HG02973 (cell line): ENCODE measurements around the gene ZNF330.
A peak's percentile ranks its signal among the peaks of the same experiment; 100 is the strongest.
"Not testable (repeated sequence)": the region's sequence is repeated elsewhere in the genome, so short reads cannot be mapped to it uniquely, and the experiment has no call there.

Experiments used
- ATAC-seq: cut with Tn5 transposase; IDR thresholded peaks from one replicate; pipeline ENCODE4 v1.9.1; 2021; ENCODE audit warnings: moderate library complexity; ENCODE audit not compliant: unreplicated experiment

ZNF330 gene

GRCh38 chr4:141220691-141221659, at the start of gene ZNF330:
Gene ZNF330, plus strand, starts transcription at chr4:141220895. Its CDS starts 1,477 bp downstream, at chr4:141222372.
- peak; percentile 81 for ATAC-seq

- ATAC-seq, result no peak
Observed at GRCh38 chr4:141174457-141174856, 46.2 kb upstream of the ZNF330 start.

GRCh38 chr4:141177171-141177570, 43.5 kb upstream of the ZNF330 start:
- ATAC-seq, result no peak

DNA sequence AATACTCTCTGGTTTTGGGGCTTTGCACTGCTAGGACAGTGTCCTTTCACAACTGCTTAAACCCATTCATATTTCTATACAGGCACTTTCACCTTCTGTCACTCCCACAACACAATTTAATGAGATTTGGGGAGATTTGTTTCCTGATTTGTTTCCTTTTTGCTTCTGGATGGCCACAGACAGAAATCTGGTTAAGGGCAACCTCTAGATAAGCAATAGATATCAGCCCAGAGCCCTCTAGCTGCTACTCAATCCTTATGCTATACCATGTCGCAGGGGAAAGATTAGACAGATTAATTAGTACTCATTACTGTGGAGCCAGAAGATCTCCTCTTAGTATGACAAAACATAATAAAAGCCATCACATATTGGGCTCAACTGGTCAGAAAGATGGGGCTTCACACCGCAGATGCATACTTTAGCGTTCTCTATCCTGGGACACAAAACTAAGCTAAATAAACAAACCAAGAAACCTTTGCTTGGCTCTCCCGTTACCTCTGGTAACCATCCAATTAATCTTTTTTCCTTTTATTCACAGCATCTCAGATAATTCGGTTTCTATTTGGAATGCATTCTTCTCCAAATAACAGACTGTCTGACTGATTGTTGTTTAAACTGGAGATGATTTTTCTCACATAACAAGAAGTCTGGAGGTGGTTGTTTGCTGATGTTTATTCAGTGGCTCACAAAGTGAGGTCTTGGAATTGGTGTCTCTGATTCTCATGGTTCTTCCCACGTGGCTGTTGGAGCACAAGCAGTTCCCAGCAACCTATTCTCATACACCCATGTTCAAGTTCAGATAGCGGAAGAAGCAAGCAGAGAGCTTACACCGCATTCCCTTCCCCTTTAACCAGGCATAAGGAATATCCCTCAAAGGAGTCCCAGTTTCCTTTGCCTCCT, 41.0 kb upstream of the ZNF330 start:
- ATAC-seq, result no peak

- ATAC-seq, result peak; percentile 86
Observed at GRCh38 chr4:141180991-141181761, 39.5 kb upstream of the ZNF330 start.

DNA sequence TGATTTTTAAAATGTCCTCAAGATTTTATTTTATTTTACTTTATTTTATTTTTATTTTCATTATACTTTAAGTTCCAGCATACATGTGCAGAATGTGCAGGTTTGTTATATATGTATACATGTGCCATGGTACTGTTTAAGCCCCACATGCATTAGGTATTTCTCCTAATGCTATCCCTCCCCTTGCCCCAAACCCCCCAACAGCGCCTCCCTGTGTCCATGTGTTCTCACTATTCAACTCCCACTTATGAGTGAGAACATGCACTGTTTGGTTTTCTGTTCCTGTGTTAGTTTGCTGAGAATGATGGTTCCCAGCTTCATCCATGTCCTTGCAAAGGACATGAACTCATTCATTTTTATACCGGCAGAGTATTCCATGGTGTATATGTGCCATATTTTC, 37.2 kb upstream of the ZNF330 start:
- not testable (repeated sequence) for ATAC-seq

GRCh38 chr4:141192564-141192963, 28.1 kb upstream of the ZNF330 start:
- ATAC-seq, result no peak

DNA sequence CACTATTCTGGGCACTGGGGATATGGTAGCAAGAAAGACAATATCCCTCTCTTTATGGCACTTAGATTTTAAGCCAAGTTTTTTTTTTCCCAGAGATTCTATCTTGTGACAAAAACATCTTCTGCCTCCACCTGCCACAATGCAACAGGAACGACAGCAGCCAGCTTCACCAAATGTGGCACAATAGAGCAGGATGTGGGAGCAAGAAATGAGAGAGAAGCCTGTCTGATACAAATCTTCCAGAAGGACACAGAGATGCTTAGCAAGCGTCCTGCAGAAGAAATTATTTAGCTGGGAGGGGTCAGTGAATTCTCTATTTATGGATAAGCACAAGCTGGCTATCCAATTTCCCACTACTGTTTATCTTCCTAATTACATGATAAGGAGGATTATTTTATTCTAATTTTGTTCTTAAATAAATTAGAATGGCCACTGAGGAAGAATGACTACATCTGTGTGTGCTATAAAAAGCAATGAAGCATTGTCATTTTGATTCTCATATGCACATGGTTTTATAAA, 27.1 kb upstream of the ZNF330 start:
- no peak for ATAC-seq

DNA sequence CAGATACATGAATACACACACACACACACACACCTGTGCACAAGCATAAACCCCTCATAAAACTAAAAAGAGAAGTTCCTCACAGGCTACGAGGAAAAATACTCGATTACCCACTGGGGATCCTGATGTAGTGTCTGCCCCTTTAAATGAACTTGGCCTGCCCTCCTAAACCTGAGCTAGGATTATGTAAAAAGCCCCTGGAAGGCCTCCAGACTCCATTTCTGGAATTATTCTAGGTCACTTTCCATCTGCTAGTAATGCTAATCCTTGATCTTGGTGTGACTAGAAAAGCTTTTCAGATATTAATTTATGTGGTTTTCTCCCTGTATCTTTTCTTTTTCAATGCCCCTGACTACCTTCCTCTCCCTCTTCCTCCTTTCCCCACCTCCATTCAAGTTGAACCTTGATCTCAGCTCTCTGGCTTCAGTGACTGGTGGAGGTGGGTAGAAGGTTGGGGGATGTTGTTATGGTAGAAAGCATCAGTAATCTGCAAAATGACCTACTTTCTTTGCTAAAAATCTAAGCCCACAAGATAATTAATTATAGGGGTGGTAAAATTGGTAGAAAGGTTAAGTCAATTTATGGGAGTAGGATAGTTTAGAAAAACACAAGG, 25.5 kb upstream of the ZNF330 start:
- no peak for ATAC-seq

DNA sequence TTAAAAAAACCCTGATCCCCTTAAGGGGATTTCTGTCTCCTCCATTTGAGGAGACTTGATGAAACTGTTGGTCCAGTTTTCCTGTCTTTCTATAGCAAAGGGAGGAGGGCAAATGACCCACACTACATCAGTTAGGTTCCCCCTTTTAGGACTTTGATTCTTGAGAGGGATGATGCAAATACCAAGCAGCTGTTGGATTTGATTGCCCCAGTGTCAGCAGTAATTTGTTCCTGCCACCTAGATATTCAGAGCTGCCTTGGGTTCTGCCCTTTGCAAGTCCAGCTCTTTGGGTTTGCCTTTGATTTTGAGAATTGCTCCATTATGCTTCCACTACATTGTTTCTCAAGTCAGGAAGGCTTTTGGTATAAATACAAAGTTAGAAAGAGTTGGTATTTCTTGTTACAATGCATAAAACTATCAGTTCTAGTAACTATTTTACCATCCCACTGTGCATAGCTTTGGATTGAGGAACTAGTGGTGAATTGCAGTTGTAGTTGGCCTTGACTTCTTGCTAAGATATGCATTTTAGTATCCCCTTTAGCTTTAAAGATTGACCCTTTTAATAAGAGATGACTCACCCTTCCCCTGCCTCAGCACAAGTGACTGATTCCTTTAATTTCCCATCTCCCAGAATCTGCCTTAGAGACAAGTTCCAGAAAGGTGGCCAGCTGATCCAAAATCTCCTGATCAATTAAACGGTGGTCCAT, 24.3 kb upstream of the ZNF330 start:
- ATAC-seq, result no peak

- ATAC-seq, result no peak
Observed at GRCh38 chr4:141207961-141208360, 12.7 kb upstream of the ZNF330 start.

DNA sequence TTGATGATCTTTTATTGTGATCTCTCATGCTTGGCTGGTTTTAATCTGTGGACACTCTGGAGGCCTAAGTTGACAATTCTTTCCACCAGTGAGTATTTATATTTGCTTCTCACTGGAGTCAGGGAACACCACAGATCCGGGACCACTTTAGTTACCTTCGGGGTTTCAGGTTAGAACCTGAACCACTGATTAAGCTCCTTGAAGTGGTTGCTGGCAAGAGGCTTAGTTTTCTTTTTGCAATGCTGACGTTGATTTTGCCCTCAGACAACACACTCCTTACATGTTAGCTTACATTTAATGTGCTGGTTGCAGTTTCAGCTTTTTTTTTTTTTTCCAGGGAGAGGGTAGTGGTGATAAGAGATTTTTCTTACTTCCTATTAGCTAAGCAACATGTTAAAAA, 10.5 kb upstream of the ZNF330 start:
- no peak for ATAC-seq

DNA sequence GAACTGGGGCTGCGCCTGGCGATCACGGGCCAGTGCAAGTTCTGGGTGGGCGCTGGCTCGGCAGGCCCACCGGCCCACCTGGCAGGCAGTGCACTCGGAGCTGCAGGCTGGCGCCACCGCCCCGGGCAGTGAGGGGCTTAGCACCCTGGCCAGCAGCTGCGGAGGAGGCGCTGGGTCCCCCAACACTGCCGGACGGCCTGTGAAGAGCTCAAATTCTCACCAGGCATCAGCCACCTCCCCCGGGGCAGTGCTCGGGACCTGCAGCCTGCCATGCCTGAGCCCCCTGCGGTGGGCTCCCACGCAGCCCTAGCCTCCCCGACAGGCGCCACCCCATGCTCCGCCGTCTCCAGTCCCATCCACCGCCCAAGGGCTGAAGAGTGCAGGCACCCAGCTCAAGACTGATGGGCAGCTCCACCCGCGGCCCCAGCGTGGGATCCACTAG, 7.1 kb upstream of the ZNF330 start:
- ATAC-seq, result no peak

DNA sequence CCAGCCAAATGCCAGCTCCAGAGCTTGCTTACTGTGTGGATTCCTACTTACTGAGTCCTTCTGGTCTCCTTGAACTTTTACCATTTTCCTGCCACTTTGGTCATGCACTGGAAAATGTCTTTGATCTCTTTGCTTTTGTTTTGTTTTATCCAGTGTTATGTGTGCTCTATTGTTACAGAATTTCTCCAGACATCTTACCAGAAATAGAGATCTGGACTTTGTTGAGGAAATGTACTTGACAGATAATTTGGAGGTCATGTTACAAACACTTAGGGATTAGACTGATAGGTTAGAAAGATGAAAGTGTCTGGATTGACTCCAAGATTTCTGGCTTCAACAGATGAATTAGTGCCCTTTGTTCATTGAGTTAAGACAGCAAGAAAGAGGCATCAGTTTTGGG, 5.7 kb upstream of the ZNF330 start:
- ATAC-seq, result no peak

GRCh38 chr4:141216002-141216761, 4.5 kb upstream of the ZNF330 start:
- ATAC-seq, result no peak

DNA sequence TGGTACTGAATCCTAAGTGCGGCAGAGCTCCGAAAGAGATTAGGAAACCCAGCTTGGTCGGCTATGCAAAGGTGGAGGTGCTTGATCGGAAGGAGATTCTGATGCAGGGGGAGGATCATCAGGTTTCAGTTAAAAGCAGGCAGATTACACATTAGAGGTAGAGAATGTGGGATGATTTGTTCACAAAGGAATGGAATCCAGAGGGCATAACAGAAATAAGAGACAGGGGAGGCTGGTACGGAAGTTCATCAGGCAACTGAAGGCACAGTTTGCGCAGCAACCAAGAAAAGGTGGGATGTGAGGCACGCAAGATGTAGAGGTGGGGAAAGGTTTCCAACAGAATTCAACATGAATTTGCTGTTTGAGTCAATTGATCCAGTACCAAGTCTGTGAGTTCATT, 424 bp upstream of the ZNF330 start:
- ATAC-seq, result peak; percentile 5

DNA sequence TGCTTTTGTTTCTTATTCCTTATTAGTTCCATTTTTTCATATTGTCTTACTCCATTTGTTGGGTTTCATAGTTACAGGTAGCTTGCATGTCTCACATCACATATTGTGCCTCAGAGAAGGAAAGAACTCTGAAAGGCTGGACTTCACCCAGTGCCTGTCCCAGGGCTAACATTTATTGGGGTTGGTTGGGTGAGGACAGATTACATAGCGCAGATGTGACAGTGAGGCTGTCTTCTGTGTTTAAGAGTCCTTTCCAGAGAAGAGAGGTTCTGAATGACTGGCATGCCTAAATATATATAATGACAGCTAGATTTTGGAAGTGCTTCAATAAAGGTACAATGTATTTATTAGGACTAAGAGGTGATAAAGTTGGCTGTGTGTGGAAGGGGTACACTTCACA, 2.7 kb downstream of the ZNF330 start:
- ATAC-seq, result no peak

- not testable (repeated sequence) for ATAC-seq
Observed at GRCh38 chr4:141227280-141227679, 6.6 kb downstream of the ZNF330 start.
